LNCAP (cell line): ENCODE data around the gene VSIG8.

Experiments
- CTCF ChIP-seq: fragments of 450-650 bp; IDR thresholded peaks from 2 replicates; pipeline ENCODE4 v1.5.1; 2017; ENCODE audit warnings: mild to moderate bottlenecking

VSIG8 gene

GRCh38 chr1:159900086-159900680, 37.7 kb upstream of the VSIG8 start, which contains the start of gene CFAP45:
TSS of gene CFAP45 (minus strand) at chr1:159900165. CDS start at chr1:159900098, 67 bp downstream.
- TF ChIP-seq CTCF, result no peak

- TF ChIP-seq CTCF, result no peak
These were observed 36.1 kb upstream of the VSIG8 start for GRCh38 chr1:159898527-159898926.

- no peak for TF ChIP-seq CTCF
These were observed 35.5 kb upstream of the VSIG8 start for GRCh38 chr1:159897962-159898361.

GRCh38 chr1:159896546-159896930, 34.1 kb upstream of the VSIG8 start:
- TF ChIP-seq CTCF, result no peak

GRCh38 chr1:159895836-159896545, 33.5 kb upstream of the VSIG8 start:
- TF ChIP-seq CTCF, result no peak

- TF ChIP-seq CTCF, result no peak
These were observed 32.8 kb upstream of the VSIG8 start for GRCh38 chr1:159895286-159895685.

GRCh38 chr1:159892944-159893343, 30.5 kb upstream of the VSIG8 start:
- TF ChIP-seq CTCF, result peak; percentile 17; the same call in 1 of the 2 replicates
